Measurements from ENCODE around the gene SORL1-AS1.

Gene SORL1-AS1

GRCh38 chr11:121443688-121444275 lies 9.0 kb downstream of the SORL1-AS1 start:
- ChIA-PET CTCF (ENCODE audit: unreplicated experiment) (interaction anchor here (0.6 to 3.3 kb wide), 3 partner anchors 9 to 22 kb away, joined by 3 to 19 read pairs (median 3); no protein-coding TSS in a partner anchor), POLR2A (interaction anchor here (0.6 to 14.5 kb wide), 7 partner anchors 8 to 116 kb away, joined by 3 to 413 read pairs (median 6); no protein-coding TSS in a partner anchor)
- peak overlapping the region; percentile 97 for H3K27ac ChIP-seq (ENCODE audit: low read depth, low read length, poor library complexity, severe bottlenecking)
- no peaks in the 10 kb centered on the region for H3K9me2 ChIP-seq (ENCODE audit: insufficient read depth, low read length)
- DNase-seq (ENCODE audit: low spot score) = no peak
- no peaks in the 10 kb centered on the region for H3K9me3 ChIP-seq (ENCODE audit: low read length)
- peak overlapping the region; percentile 79 for H3K4me2 ChIP-seq (ENCODE audit: low read length)
- TF ChIP-seq EZH2phosphoT487 (IDR thresholded peaks at IDR 0.05; ENCODE audit: borderline replicate concordance, low read depth, low read length) = no peak
- no peak for TF ChIP-seq CTCF (conservative IDR thresholded peaks at IDR 0.05; ENCODE audit: low read length)
- peaks cover 24% of the 10 kb centered on the region for H3K79me2 ChIP-seq (ENCODE audit: insufficient read depth, low read depth, low read length)
- H4K20me1 ChIP-seq (ENCODE audit: insufficient read depth, low read length) = no peaks in the 10 kb centered on the region
- intact Hi-C loops (cut with micrococcal nuclease; ENCODE audit: unreplicated experiment) = no loop called here
- H3K4me1 ChIP-seq (ENCODE audit: insufficient read depth, low read length, poor library complexity, severe bottlenecking) = peaks cover 66% of the 10 kb centered on the region
- H2AFZ ChIP-seq (ENCODE audit: low read length) = peak overlapping the region; percentile 4; the same call in 1 of the 2 replicates
- peaks cover 12% of the 10 kb centered on the region; the same call in 1 of the 2 replicates for H3K36me3 ChIP-seq (ENCODE audit: insufficient read depth, low read length)
- no TSS peak for BruUV-seq (replicated peaks)
- H3K4me3 ChIP-seq (ENCODE audit: low read depth, low read length, poor library complexity, severe bottlenecking) = peak overlapping the region; percentile 60

- peaks cover 63% of the 10 kb centered on the region for H3K4me1 ChIP-seq (ENCODE audit: insufficient read depth, low read length, poor library complexity, severe bottlenecking)
- H3K36me3 ChIP-seq (ENCODE audit: insufficient read depth, low read length) = peaks cover 8% of the 10 kb centered on the region; the same call in 1 of the 2 replicates
- H3K4me3 ChIP-seq (ENCODE audit: low read depth, low read length, poor library complexity, severe bottlenecking) = no peak overlapping the region
- H3K9me2 ChIP-seq (ENCODE audit: insufficient read depth, low read length) = no peaks in the 10 kb centered on the region
- BruUV-seq (replicated peaks) = no TSS peak
- ChIA-PET CTCF (ENCODE audit: unreplicated experiment) (interaction anchor here (0.5 kb wide), 1 partner anchor 148 kb away, joined by 3 read pairs; no protein-coding TSS in a partner anchor), POLR2A (interaction anchor here (0.6 to 14.5 kb wide), 5 partner anchors 10 to 87 kb away, joined by 3 to 413 read pairs (median 3); no protein-coding TSS in a partner anchor)
- H3K9me3 ChIP-seq (ENCODE audit: low read length) = no peaks in the 10 kb centered on the region
- peak overlapping the region; percentile 25 for H3K27ac ChIP-seq (ENCODE audit: low read depth, low read length, poor library complexity, severe bottlenecking)
- no peaks in the 10 kb centered on the region for H4K20me1 ChIP-seq (ENCODE audit: insufficient read depth, low read length)
- H3K79me2 ChIP-seq (ENCODE audit: insufficient read depth, low read depth, low read length) = peaks cover 13% of the 10 kb centered on the region
- no peak overlapping the region for H3K4me2 ChIP-seq (ENCODE audit: low read length)
- DNase-seq (ENCODE audit: low spot score) = no peak
- no peak overlapping the region for H2AFZ ChIP-seq (ENCODE audit: low read length)
- no peak for TF ChIP-seq EZH2phosphoT487 (IDR thresholded peaks at IDR 0.05; ENCODE audit: borderline replicate concordance, low read depth, low read length)
- intact Hi-C loops (cut with micrococcal nuclease; ENCODE audit: unreplicated experiment) = no loop called here
Observed at GRCh38 chr11:121441521-121441920, 11.2 kb downstream of the SORL1-AS1 start.

GRCh38 chr11:121439759-121440158 lies 13.0 kb downstream of the SORL1-AS1 start:
- TF ChIP-seq EZH2phosphoT487 (IDR thresholded peaks at IDR 0.05; ENCODE audit: borderline replicate concordance, low read depth, low read length) (no peak), CTCF (conservative IDR thresholded peaks at IDR 0.05; ENCODE audit: low read length) (0 out of 2 replicates have a peak, but pooled peaks have one; percentile 22)
- CTCF ChIA-PET (ENCODE audit: unreplicated experiment) = no interaction called here

More at GRCh38 chr11:121439759-121440158, 13.0 kb downstream of the SORL1-AS1 start:
- no TSS peak for BruUV-seq (replicated peaks)
- POLR2A ChIA-PET = interaction anchor here (14.5 kb wide), 1 partner anchor 8 kb away, joined by 413 read pairs; no protein-coding TSS in a partner anchor
- Histone ChIP-seq H3K9me2 (ENCODE audit: insufficient read depth, low read length) (no peaks in the 10 kb centered on the region), H3K4me1 (ENCODE audit: insufficient read depth, low read length, poor library complexity, severe bottlenecking) (peaks cover 63% of the 10 kb centered on the region), H3K79me2 (ENCODE audit: insufficient read depth, low read depth, low read length) (peaks cover 11% of the 10 kb centered on the region), H3K4me3 (ENCODE audit: low read depth, low read length, poor library complexity, severe bottlenecking) (no peak overlapping the region), H3K27ac (ENCODE audit: low read depth, low read length, poor library complexity, severe bottlenecking) (no peak overlapping the region), H3K4me2 (ENCODE audit: low read length) (no peak overlapping the region), H2AFZ (ENCODE audit: low read length) (no peak overlapping the region), H3K36me3 (ENCODE audit: insufficient read depth, low read length) (peaks cover 8% of the 10 kb centered on the region; the same call in 1 of the 2 replicates), H3K9me3 (ENCODE audit: low read length) (no peaks in the 10 kb centered on the region), H4K20me1 (ENCODE audit: insufficient read depth, low read length) (no peaks in the 10 kb centered on the region)
- intact Hi-C loops (cut with micrococcal nuclease; ENCODE audit: unreplicated experiment) = no loop called here
- peak; percentile 7 for DNase-seq (ENCODE audit: low spot score)
